GM21786 (cell line): Measurements from ENCODE around the gene NEK6.

Experiments
- ATAC-seq: cut with Tn5 transposase; IDR thresholded peaks from one replicate; pipeline ENCODE4 v1.9.1; 2021; ENCODE audit not compliant: unreplicated experiment

The NEK6 gene

DNA sequence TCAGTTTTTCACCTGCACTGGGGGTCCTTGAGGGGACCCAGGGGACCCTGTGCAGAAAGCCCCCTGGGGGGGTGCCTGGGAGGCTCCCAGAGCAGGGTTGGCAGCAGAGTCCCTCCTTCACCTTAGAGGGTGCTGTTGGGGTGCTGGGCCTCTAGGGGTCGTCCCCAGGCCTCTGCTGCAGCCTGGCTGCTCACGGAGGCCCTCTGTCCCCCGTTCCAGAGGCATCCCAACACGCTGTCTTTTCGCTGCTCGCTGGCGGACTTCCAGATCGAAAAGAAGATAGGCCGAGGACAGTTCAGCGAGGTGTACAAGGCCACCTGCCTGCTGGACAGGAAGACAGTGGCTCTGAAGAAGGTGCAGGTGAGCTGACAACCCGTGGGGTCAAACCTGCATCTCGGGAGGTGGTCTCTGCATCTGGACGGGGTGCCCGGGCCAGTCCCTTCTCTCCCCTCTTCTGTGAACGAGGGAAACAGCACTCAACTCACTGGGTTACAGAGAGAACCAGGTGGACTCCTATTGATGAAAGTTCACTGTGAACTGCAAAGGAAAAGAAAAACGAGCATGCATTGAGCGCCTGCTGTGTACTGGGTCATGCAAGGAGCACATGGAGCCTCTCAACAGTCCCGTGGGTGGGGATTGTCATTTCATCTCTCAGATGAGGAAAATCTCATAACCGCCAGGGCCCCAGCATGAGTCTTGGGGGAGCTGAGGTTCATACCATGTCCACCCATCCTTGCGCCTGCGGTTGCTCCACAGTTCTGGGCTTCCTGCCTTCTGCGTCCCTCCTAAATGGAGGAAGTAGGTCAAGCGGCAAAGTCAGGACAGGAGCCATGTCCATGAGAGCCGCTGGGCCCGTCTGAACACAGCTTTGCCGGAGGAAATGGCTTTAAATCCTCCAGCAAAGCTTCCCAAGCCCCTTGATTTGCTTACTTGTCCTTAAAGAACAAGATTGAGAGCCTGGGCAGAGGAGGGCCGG is 54.8 kb downstream of the NEK6 start:
- ATAC-seq, result no peak

DNA sequence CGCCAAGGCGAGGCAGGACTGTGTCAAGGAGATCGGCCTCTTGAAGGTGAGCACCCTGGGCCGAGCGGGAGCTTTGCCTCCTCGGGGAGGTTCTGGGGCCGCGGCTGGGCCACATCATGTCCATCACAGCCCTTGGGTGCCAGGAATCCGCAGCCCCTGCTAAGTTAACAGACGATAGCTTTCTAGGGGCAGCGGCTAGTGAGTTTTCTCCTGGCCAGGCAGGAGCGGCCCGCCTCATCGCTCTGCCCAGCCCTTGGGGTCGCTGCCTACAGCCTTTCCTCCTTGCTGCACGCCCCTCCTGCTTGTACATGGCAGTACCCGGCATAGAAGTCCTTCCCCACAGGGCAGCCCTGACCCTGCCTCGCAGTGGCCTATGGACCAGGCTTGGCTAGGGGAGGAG is 56.2 kb downstream of the NEK6 start:
- no peak for ATAC-seq

GRCh38 chr9:124315882-124316281 is 58.1 kb downstream of the NEK6 start:
- ATAC-seq, result no peak

DNA sequence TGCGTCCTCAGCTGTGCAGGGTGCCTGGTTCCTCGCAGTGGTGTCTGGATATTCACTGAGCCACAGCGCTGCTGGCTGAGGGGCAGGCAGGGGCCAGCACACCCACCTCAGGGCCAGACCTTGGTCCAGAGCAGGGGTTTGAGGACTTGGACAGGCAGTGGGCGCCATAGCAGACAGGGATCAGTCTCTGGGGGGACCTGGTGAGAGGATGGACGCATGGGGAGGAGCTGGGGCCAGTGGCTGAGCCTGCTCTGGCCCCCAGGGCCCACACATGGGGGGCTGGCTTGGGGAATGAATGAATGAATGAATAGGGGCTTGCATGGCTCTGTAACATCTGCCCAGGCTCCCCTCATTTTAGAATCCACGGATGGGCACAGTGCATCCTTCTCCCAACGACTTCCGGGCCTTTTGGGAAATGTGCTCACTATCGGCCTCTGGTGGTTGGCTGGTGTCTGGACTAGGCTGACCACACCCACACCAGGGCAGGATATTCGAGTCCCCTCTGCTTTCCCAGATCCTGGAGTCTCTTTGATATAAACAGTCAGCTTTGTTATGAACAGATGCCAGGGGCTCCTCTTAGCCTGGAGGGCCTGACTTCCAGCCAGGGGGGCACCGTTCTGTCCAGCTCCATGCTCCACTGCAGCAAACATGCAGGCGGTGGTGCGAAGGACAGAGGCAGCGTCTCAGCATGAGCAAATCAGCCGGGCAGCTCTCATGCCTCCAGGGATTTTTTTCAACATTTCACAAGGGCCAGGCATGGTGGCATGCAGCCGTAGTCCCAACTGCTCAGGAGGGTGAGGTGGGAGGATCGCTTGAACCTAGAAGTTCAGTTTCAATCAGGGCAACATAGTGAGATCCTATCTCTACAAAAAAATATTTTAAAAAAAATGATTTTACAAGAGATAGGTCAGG is 62.6 kb downstream of the NEK6 start:
- no peak for ATAC-seq

DNA sequence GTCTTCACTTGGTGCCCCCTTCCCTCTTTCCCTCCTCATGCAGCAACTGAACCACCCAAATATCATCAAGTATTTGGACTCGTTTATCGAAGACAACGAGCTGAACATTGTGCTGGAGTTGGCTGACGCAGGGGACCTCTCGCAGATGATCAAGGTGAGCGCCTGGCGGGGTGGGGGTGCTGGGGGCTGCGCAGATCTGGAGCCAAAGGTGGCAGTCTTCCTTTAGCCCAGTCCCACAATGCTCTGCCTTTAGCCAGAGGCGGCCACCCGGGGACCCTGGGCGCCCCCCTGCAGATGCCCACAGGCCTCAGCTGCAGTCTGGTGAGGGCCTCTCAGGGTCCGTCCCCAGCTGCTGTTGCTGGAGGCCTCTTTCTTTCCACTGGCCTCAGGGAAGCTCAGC is 63.7 kb downstream of the NEK6 start:
- no peak for ATAC-seq

DNA sequence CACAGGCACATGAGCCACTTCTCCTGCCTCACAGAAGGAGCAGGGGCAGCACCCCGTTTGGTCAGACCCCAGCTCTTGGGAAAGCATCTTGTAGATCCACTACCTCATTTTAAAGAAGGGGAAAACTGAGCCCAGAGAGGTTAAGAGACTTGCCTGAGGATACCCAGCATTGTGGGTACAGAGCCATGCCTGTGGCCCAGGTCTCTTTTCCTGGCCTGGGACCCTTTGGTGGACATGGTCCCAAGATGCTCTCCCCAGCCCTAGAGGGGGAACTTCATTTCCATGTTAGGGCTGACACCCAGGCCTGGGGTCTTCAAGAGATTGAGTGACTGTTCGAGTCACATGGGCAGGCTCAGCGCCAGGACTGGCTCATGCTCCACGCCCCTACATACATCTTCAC is 64.2 kb downstream of the NEK6 start:
- no peak for ATAC-seq

DNA sequence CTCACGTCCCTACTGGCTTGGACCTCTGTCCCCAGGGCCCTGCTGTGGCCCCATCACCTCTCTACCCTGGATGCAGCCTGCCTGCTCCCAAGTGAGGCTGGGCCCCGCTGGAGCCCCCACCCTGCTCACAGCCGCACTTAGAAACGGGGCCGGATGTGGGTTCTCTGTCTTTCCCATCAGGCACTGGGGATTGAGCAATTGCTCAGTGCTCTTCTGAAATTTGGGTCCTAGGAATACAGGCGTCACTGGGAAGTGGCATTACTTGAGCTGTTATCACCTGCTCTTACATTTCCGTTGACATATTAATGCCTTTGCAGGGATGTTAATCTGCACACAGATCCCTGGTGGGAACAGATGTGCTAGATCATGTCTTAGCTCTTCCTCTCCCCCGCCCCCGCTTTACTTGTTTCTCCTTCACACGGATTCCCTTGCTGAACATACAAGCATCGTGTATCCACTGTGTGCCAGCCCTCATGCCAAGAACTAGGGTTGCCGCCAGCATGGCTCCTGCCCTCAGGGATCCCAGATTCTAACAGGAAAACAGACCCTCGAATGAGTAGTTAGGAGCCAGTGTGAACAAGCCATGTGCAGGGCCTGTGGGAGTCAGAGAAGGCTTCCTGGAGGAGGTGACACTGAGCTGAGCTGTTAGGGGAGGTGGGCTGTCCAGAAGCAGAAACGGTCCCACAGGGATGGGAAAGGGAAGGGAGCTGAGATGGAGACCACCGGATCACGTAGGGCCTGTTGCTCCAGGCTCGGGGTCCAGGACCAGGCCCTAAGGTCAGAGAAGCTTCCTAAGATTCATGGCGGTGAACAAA is 65.1 kb downstream of the NEK6 start:
- ATAC-seq, result no peak

DNA sequence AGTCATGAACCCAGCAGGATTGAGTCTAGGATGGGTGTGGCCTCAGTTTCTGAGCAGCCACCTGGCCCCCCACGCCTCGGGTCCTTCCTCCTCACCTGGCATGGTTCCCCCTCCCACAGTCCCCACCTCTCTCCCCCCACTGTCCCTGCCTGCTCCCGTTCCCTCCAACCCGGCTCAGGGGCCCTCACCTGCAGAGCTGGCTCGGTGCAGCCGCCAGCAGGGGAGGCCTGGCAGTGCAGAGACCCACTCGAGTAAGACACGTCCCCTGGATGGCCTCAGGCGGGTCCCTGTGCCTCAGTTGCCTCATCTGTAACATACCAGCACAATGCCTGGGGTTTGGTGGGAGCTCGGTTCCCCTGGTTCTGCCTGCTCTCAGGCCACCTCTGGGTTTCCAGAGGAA is 66.2 kb downstream of the NEK6 start:
- no peak for ATAC-seq

GRCh38 chr9:124325816-124326215 is 68.1 kb downstream of the NEK6 start:
- ATAC-seq, result no peak

DNA sequence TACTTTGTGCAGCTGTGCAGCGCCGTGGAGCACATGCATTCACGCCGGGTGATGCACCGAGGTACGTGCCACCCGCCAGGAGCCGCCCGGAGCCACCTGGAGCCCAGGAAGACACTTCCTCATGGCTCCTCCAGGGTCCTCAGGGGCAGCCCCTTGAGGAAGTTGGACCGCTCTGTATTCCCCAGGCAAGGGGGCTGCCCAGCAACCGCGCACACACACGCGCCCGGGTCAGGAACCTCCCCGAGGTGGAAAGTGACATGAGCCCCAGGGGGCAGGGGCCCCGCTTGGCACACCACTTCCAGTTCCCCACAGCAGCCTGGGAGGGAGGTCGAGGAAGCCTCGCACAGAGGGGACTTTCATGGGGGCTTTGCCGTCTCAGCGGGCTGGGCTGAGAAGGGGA is 68.6 kb downstream of the NEK6 start:
- ATAC-seq, result no peak

DNA sequence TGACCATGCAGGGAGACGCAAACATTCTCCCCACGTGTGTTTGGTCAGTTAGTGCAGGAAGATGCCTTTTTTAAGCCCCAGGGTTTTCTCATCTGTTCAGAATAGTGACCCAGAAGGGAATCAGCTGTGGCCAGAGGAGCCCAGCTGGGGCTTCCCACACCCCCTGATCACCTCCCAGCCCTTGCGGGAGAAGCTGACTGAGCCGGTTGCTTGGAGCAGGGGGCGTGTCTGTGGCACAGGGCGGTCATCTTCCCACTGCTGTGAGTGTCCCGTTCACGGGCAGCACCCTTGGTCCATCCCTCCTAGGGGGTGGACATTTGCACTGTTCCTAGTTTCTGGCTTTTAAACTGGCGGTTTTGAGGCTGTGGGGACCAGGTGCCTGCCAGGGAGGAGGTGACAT is 69.7 kb downstream of the NEK6 start:
- ATAC-seq, result no peak

- ATAC-seq, result no peak
Measured at GRCh38 chr9:124328285-124328684, 70.5 kb downstream of the NEK6 start.

DNA sequence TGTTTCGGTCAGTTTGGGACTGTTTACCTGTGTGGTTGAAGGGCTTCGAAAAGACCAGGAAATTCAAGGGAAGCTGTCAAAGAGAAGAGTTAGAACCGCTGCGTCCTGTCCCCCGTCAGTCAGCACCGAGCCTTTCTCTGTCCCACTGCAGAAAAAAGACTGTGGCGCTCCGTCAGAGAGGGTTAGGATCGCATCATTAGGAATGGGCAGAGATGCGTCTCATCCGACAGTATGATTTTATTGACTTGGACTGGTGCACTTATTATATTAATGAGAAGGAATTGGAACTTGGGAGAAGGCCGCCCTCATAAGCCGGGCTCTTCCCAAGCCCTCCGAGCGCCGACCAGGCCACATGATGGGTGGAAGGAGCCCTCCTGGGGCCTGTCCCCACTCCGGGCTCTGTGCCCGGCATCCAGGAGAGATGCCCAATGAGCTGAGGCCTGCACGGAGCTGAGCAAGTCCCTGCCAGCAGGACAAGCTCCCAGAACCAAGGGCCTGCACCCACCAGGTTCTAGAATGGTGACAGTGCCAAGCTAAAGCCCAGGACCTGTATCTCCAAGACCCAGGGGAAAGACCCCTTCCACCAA is 71.5 kb downstream of the NEK6 start:
- ATAC-seq, result no peak

DNA sequence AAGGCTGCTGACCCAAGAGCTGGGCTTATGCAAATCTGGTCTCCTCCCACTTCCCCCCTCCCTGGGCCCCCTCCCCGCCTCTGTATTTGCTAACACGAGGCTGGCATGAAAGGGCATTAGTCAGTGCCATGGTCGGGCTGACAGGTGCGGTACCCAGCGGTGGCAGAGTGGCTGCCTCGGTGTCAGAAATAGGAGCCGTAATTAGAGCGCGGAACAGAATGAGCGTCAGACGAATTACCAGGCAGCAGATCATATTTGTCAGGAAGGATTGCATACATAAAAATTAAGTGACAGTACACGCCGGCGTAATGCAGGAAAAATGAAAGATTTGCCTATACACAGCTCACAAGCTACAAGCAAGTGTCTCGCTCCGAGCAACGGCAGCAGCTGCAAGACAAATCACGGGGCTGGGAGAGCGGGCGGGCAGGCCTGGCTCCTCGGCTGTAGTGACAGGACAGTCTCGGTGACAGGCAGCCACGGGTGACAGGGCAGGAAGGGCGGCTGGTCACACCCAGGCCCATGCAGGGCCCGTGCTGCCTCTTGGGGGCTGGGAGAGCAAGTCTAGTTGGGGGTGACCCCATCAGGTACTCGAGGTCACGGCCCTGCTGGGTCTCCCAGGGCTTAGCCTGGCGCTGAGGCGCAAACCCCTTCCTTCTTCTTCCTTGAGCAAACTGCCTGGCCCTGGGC is 72.4 kb downstream of the NEK6 start:
- no peak for ATAC-seq

DNA sequence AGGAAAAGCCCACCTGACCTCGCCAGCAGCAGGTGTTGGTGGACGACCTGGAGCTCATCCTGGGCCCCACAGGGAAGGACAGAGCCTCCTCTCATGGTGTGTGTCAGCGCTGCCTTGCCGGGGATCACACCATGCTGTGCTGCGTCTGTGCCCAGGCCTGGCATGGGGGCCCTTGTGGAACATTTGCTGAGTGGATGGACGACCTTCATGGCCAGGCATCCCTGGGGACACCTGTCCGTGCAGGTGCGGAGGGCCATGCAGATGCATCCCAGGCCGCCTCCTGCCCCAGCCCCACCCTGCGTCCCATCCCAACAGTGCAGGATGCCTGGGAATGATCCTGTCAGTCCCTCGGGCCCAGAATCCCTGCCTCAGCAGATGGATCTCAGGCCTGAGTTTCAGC is 73.8 kb downstream of the NEK6 start:
- no peak for ATAC-seq

DNA sequence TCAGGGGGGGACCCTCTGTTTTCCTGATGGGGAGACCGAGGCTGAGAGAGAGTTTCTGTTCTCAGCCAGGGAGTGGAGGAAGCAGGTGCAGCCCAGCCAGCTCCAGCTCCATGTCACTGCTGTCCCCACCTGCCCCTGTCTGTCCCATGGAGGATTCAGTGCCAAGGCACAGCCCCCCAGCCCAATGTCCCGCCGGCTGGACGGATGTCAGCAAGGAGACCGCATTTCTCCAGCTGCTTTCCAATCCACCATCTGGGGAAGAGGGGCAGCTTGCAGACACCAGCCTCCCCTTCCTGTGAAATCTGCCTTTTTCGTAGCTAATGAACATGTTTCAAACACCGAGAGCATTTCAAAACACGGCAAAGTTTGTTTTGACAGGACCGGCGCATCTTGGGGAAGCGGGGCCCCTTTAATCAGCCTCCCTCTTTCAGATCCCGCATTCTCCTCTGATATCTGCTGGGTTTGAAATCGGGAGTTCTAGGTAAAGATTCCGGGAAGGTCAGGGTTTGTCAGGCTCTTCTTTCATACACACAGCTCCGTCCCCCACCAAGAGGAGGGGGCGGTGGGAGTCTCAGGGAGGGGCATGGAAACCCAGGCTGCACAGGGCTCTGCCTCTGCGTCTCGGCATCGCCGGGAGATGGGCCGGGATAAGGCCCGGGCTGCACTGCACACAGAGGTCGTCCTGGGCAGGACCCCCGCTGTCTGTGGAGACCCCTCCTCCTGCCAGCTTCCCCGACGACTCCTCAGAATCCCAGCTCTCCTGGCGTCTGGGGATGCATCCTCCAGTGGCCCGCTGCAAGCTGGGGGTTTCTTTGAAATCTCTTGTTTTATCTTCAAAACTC is 74.8 kb downstream of the NEK6 start:
- no peak for ATAC-seq

DNA sequence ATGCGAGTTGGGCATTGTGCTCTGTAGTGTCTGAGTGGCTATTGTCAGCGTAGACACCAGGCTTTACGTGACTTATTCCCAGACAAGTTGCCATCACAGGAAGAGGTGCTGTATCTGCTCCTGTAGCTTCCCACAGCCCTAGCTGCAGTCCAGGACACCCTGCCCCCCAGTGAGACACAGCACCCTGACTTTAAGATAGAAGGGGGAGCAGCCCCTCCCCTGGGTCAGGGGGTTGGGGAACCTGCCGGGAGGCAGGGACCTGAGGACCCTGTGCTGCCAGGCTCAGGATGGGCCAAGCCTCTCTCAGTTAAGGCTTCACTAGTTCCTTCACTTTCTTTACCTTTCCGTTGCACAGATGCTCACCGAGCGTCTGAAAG is 75.4 kb downstream of the NEK6 start:
- ATAC-seq, result no peak

DNA sequence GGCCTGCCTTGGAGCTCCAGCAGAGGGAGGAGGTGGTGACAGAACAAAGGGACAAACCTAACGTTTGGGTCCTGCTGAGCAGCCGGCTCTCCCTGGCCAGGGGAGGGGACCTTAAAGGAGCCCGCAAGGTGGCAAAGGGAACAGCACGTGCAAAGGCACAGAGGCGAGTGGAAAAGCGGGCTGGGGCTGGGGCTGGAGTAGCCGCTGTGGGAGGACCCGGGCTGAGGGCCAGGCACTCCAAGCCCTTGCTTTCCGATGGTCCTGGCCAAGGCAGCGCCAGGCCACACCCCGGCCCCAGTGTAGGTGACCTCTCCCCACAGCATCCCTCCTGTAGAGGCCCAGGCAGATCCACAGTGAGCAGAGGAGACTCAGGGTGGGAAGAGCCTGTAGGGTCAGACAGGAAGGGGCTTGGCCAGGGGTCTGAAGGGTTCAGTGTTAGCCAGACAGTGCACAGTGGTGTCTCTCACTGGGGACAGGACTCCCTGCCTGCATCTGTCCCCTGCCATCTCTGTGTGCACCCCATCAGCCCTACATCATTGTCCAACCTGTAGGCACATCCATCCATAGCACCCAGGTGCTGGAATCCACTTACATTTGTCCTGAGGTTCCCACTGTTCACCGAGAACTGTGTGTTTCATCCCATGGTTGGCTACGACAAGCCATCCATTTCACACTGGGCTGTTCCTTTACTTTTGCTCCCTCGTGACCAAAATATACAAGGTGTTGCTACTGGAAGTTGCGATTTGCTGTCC is 77.0 kb downstream of the NEK6 start:
- no peak for ATAC-seq

DNA sequence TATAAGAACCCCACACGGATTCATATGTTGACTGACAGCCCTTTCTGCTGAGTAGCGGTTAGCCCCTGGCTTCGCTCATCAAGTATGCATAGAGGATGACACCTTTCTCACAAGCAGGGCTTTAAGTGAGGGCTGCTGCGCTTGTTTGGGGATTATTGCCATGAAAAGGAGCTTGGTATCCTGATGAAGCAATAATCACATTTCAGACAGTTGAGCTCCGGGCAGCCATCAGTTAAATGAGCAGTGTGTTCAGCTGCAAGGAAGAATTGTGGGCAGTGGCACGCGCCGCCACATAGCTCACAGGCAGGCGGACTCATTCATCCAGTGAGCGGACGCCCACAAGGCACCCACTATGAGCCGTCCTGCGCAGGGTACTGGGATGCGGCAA is 77.6 kb downstream of the NEK6 start:
- no peak for ATAC-seq
